Keratinocyte (primary cell): ENCODE measurements around the gene AFF2. TPM values are rescaled to one million over a fixed set of nuclear protein-coding genes. Genes with fewer than 3 reads are reported as not detected.
A peak's percentile ranks its signal among the peaks of the same experiment; 100 is the strongest.

Experiments
- DNase-seq: peaks from one replicate; pipeline ENCODE4 v3.0.0-alpha.2; 2011; ENCODE audit warnings: low read depth, missing footprints, low spot score
- FAIRE-seq: peaks from 2 replicates; lab custom pipeline; 2011; peaks lifted over from hg19 to GRCh38; lab: Jason Lieb, UNC
- H2AFZ ChIP-seq: 2 replicates; pipeline ENCODE4 v1.6.0; 2012; ENCODE audit warnings: low read length, control low read depth, inconsistent platforms; ENCODE audit not compliant: control insufficient read depth
- H3K27ac ChIP-seq: 2 replicates; pipeline ENCODE4 v1.5.1; 2011; ENCODE audit warnings: low read length; ENCODE audit not compliant: control insufficient read depth, insufficient read depth
- H3K27me3 ChIP-seq: 3 replicates; pipeline ENCODE4 v1.6.0; 2011; ENCODE audit warnings: low read length; ENCODE audit not compliant: control insufficient read depth, insufficient read depth; ENCODE audit errors: extremely low read depth
- H3K36me3 ChIP-seq, 2 experiments: 2 replicates in 1 of 2; 3 replicates in 1 of 2; pipeline ENCODE4 v1.5.1; 2011; ENCODE audit warnings: low read length in 2 of 2, mild to moderate bottlenecking in 1 of 2; ENCODE audit not compliant: control insufficient read depth in 2 of 2, insufficient read depth in 2 of 2; ENCODE audit errors: extremely low read depth in 1 of 2
- H3K4me1 ChIP-seq: 3 replicates; pipeline ENCODE4 v1.5.1; 2011; ENCODE audit warnings: low read length; ENCODE audit not compliant: control insufficient read depth, insufficient read depth; ENCODE audit errors: extremely low read depth
- H3K4me2 ChIP-seq: 3 replicates; pipeline ENCODE4 v1.6.0; 2011; ENCODE audit warnings: low read depth, low read length; ENCODE audit not compliant: control insufficient read depth, insufficient read depth; ENCODE audit errors: extremely low read depth
- H3K4me3 ChIP-seq, 3 experiments: fragments of 200-600 bp in 1 of 3; sonication (generic) in 1 of 3; 2 replicates in 2 of 3; 3 replicates in 1 of 3; pipeline ENCODE4 v1.5.1; 2011 to 2016; ENCODE audit warnings: low read length in 3 of 3, mild to moderate bottlenecking in 3 of 3, control low read depth in 2 of 3, inconsistent platforms in 1 of 3, low read depth in 1 of 3, mixed read lengths in 1 of 3, mixed run types in 1 of 3, moderate library complexity in 1 of 3; ENCODE audit not compliant: control insufficient read depth in 2 of 3, insufficient read depth in 2 of 3; ENCODE audit errors: extremely low read depth in 1 of 3
- H3K79me2 ChIP-seq: 2 replicates; pipeline ENCODE4 v1.6.0; 2012; ENCODE audit warnings: low read length; ENCODE audit not compliant: control insufficient read depth, insufficient read depth
- H3K9ac ChIP-seq: 3 replicates; pipeline ENCODE4 v1.6.0; 2011; ENCODE audit warnings: low read length; ENCODE audit not compliant: control insufficient read depth, insufficient read depth; ENCODE audit errors: extremely low read depth
- H3K9me1 ChIP-seq: 3 replicates; pipeline ENCODE4 v1.6.0; 2011; ENCODE audit warnings: low read length; ENCODE audit not compliant: control insufficient read depth, insufficient read depth; ENCODE audit errors: extremely low read depth
- H3K9me3 ChIP-seq: 2 replicates; pipeline ENCODE4 v1.5.1; 2012; ENCODE audit warnings: low read depth, low read length; ENCODE audit not compliant: control insufficient read depth
- H4K20me1 ChIP-seq: 3 replicates; pipeline ENCODE4 v1.6.0; 2011; ENCODE audit warnings: low read length; ENCODE audit not compliant: control insufficient read depth, insufficient read depth; ENCODE audit errors: extremely low read depth
- CTCF ChIP-seq, 3 experiments: IDR thresholded peaks in 1 of 3; conservative IDR thresholded peaks in 1 of 3; optimal IDR thresholded peaks in 1 of 3; 2 replicates in 2 of 3; 3 replicates in 1 of 3; pipeline versions ENCODE3 to v1.5.1; 2011; ENCODE audit warnings: low read length in 3 of 3, mild to moderate bottlenecking in 3 of 3, moderate library complexity in 2 of 3, control low read depth in 1 of 3, inconsistent platforms in 1 of 3; ENCODE audit not compliant: insufficient read depth in 2 of 3; ENCODE audit errors: extremely low read depth in 1 of 3
- EZH2 ChIP-seq: IDR thresholded peaks from one replicate; pipeline ENCODE4 v1.6.1; 2012; ENCODE audit warnings: inconsistent platforms, mild to moderate bottlenecking, low read length, moderate library complexity
- dilution Hi-C: fragments of 300-500 bp; cut with MboI; formaldehyde crosslinking; loops from one replicate; pipeline ENCODE4 v1.7.0; 2020; ENCODE audit warnings: low sequenced_read_pairs; ENCODE audit not compliant: extremely low pct_ligation_motif_present
- polyA plus RNA-seq, 5 experiments: library from polyadenylated mRNA; depleted of rRNA in 3 of 5; stranded (reverse) in 3 of 5; stranded (forward) in 1 of 5; unstranded in 1 of 5; fragments of >200 nt; gene quantifications; 1 replicate in 1 of 5; 2 replicates in 3 of 5; 3 replicates in 1 of 5; pipeline versions ENCODE4 v1.2.1 to v1.2.3, GENCODE V29; 2011 to 2012; ENCODE audit warnings: missing spikeins in 2 of 5, low read depth in 1 of 5, low replicate concordance in 1 of 5

The AFF2 gene
- polyA plus RNA-seq, 1 donor (not counting 4 experiments of a cell fraction or from before 2014, with no cell fraction given) = 0.01 TPM

DNA sequence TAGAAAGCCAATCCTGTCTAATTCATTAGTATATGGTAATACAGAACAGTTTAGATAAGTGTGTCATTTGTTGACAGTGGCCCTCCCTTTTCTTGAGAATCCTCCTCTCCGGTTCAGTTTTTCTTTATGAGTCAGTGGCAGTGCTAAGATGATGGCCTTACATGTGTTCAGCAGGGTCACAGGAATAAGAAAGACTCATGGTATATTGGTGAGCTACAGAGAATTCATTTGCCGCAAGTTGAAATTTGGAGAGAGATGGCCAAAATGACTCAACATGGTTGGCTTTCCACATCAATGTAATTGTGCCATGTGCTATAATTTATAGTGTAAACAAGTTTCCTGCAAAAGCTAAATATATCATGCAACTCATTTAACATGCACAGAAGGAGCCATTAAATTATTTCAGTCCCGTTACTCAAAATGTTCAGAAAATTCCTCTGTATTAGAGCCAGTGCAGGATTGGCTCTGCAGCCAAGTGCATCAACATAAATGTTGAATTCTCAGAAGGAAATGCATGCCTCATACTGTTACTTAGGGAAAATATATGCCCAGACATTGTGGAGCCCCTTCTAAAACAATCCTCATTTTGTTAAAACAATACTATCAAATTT lies 374.3 kb downstream of the AFF2 start:
- dilution Hi-C loops = no loop called here
- TF ChIP-seq CTCF (optimal IDR thresholded peaks at IDR 0.05 in 1 of 3, IDR thresholded peaks at IDR 0.05 in 1 of 3, conservative IDR thresholded peaks at IDR 0.05 in 1 of 3; ENCODE audit: extremely low read depth in 1 of 3, insufficient read depth in 2 of 3, low read length in 3 of 3) (no peak), EZH2 (no peak)
- no peak for DNase-seq

GRCh38 chrX:148878371-148878770 lies 378.0 kb downstream of the AFF2 start:
- DNase-seq = peak; percentile 13
- Histone ChIP-seq H3K9me1 (no peaks in the 10 kb centered on the region), H3K4me1 (peaks cover 12% of the 10 kb centered on the region), H3K4me2 (peak overlapping the region; percentile 22), H3K4me3 (no peak overlapping the region), H3K27ac (peak overlapping the region; percentile 14), H3K27me3 (no peaks in the 10 kb centered on the region), H2AFZ (no peak overlapping the region), H3K36me3 (no peaks in the 10 kb centered on the region), H3K79me2 (no peaks in the 10 kb centered on the region), H4K20me1 (no peaks in the 10 kb centered on the region), H3K9ac (no peak overlapping the region), H3K9me3 (no peaks in the 10 kb centered on the region)
- TF ChIP-seq CTCF (optimal IDR thresholded peaks at IDR 0.05 in 1 of 3, IDR thresholded peaks at IDR 0.05 in 1 of 3, conservative IDR thresholded peaks at IDR 0.05 in 1 of 3; ENCODE audit: extremely low read depth in 1 of 3, insufficient read depth in 2 of 3, low read length in 3 of 3) (no peak), EZH2 (no peak)
- FAIRE-seq = peak; percentile 59
- dilution Hi-C loops = no loop called here

More for the DNA sequence above, 374.3 kb downstream of the AFF2 start:
- Histone ChIP-seq H3K9ac (no peak overlapping the region), H3K4me2 (no peak overlapping the region), H3K27ac (no peak overlapping the region), H4K20me1 (no peaks in the 10 kb centered on the region), H3K9me1 (no peaks in the 10 kb centered on the region), H3K4me3 (no peak overlapping the region), H3K4me1 (peaks cover 19% of the 10 kb centered on the region), H3K36me3 (no peaks in the 10 kb centered on the region), H2AFZ (no peak overlapping the region), H3K27me3 (no peaks in the 10 kb centered on the region), H3K9me3 (no peaks in the 10 kb centered on the region), H3K79me2 (no peaks in the 10 kb centered on the region)
- no peak for FAIRE-seq
